ENCODE measurements around the gene NLRC5.

NLRC5 gene

DNA sequence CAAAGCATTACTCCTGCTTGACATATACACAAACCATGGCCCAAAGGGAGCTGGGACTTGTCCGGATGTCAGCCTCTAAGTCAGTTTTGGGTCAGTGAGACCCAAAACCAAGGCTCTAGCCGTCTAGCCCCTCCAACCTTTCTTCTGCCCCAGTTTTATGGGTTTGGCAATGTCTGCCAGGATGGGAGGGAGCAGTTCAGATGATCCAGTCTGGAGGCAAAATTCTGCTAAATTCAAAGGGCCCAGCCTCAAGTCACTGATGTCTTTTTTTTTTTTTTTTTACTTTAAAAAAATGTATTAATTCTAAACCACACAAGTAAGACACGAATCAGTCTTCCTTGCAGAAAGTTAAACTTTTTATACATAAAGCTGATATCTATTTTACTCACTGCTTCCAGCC is 8.6 kb downstream of the NLRC5 start:
- no peak for DNase-seq (ENCODE audit: low spot score)
- TF ChIP-seq, protein P1, sequence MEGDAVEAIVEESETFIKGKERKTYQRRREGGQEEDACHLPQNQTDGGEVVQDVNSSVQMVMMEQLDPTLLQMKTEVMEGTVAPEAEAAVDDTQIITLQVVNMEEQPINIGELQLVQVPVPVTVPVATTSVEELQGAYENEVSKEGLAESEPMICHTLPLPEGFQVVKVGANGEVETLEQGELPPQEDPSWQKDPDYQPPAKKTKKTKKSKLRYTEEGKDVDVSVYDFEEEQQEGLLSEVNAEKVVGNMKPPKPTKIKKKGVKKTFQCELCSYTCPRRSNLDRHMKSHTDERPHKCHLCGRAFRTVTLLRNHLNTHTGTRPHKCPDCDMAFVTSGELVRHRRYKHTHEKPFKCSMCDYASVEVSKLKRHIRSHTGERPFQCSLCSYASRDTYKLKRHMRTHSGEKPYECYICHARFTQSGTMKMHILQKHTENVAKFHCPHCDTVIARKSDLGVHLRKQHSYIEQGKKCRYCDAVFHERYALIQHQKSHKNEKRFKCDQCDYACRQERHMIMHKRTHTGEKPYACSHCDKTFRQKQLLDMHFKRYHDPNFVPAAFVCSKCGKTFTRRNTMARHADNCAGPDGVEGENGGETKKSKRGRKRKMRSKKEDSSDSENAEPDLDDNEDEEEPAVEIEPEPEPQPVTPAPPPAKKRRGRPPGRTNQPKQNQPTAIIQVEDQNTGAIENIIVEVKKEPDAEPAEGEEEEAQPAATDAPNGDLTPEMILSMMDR (IDR thresholded peaks at IDR 0.05; ENCODE audit: extremely low read depth, missing control alignments) = no peak

DNA sequence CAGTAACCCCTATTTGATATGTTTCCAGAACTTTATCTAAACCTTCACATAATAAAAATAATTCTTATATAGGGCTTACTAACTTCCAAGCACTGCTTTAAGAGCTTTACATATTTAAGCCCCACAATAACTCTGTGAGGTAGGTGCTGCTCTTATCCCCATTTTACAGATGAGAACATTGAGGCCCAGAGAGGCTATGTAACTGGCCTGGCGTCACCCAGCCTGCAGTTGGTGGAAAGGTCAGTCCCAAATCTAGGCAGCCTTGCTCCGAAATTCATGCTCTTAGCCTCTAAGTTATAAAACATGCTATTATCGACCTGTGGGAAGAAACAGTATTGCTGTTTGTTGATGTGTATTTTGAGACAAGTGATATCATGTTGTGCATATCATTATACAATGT is 9.0 kb downstream of the NLRC5 start:
- no peak for DNase-seq (ENCODE audit: low spot score)

GRCh38 chr16:56998861-56999260 is 9.5 kb downstream of the NLRC5 start:
- TF ChIP-seq, protein P1 (IDR thresholded peaks at IDR 0.05; ENCODE audit: extremely low read depth, missing control alignments) = no peak
- DNase-seq (ENCODE audit: low spot score) = no peak

More for the DNA sequence above, 9.0 kb downstream of the NLRC5 start:
- TF ChIP-seq, protein P1 (IDR thresholded peaks at IDR 0.05; ENCODE audit: extremely low read depth, missing control alignments) = no peak

DNA sequence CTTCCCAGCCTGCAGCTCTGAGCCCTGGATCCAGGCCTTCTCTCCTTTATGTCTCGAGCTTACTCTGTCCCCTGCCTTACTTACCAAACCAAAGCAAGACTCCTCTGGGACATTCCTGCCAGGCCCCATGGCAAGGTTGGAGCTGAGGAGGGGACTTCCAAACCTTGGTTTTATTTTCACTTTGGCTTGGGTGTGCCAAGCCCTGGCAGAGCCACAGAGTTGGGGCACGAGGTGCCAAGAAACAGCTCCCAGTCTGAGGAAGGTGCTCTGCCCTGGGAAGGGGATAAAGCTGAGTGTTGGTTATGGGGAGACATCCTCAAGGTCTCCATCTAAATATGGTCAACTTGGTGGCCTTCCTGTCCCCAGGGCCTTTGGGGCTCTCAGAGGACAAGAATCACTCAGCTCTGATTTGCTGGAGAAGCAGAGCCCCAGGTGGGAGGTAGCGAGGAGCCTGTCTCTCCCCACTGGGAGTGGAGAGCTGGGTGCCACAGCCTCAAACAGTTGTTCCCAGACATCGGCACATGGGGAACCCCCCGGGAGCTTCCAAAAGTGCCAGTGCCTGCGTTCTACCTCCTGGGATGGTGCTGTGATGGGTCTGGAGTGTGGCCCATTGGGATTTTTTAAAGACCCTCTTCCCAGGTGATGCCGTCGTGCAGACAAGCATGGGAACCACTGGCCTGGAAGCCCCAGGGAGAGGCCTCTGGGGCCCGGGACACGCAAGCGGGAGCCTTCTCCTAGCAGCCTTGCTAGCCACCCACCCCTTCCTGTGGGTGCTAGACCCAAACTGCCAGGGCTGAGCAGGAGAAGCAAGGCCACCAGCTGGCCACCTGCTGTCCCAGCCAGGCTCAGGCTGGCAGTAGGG is 10.3 kb downstream of the NLRC5 start:
- DNase-seq (ENCODE audit: low spot score) = peak; percentile 58
- TF ChIP-seq, protein P1 (IDR thresholded peaks at IDR 0.05; ENCODE audit: extremely low read depth, missing control alignments) = no peak

DNA sequence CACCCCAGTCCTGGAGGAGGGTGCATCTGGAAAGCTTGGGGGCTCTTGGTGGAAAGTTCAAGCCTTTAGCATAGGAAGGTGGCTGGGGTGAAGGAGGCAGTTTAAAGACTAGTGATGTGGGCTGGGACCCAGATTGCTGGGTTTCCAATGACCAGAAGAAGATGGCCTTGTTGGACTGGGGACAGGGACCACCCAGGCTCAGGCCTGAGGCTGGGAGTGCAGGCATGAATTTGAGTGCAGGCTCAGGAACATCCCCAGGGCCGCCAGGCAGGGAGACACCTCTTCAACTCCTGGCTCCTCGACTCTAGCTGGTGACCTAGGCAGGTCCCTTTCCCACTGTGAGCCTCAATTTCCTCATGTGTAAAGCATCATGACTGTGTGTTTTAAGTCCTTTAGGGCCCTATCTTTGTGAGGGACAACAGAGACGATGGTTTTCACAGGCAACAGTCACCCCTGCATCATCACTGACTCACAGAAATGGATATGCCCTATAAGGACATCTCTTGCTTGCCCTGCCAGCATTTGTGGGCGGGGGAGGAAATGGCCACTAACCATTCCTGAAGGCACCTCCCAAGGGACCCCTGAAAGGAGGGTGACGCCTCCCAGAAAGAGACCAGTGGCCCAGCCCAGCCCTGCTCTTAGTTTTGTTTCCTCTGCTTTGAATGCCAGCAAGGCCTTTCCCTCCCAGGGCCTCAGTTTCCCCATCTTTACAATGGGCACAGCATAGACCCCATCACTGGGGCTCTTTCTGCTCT is 11.1 kb downstream of the NLRC5 start:
- TF ChIP-seq, protein P1 (IDR thresholded peaks at IDR 0.05; ENCODE audit: extremely low read depth, missing control alignments) = no peak
- DNase-seq (ENCODE audit: low spot score) = peak; percentile 52

DNA sequence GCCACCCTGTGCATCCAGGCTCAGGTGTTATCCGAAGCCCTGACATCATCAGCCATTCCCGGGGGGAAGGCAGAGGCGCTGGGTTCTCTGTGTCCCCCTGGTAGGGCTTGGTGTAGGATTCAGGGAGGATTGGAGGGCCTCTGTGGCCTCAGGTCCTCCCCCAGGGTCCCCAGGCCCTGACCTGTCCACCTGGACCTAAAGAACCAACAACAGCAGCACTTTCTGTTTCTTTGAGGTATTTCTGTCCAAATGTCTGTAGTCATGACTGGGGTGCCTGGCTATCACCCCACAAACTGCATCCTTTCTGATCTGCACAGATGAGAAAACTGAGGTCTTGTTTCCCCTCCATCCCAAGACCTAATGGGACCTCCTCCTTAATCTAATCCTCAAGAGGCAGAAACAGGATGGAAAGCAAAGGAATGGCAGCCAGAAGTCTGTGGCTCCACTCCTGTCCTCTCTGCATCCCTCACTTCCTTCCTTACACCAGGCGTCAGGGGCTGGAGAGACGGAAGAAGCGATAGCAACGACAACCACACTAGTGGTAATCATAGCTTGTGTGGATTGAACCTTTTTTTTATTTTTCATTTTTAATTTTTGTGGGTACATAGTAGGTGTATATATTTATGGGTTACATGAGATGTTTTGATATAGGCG is 11.8 kb downstream of the NLRC5 start:
- DNase-seq (ENCODE audit: low spot score) = no peak
- TF ChIP-seq, protein P1 (IDR thresholded peaks at IDR 0.05; ENCODE audit: extremely low read depth, missing control alignments) = no peak

Measured in GM20000 (cell line).